Endometrial microvascular endothelial cells (primary cell): ENCODE measurements around the gene SH3BP5. TPM values are rescaled to one million over a fixed set of nuclear protein-coding genes. Genes with fewer than 3 reads are reported as not detected.

ENCODE experiments used
- total RNA-seq: library from RNA; depleted of rRNA; stranded (reverse); fragments of >200 nt; gene quantifications from one replicate; pipeline ENCODE4 v1.2.3, GENCODE V29; 2015; ENCODE audit errors: inconsistent ontology term

The SH3BP5 gene
- total RNA-seq, 1 donor from 2014 or later, result 93.6 TPM

Other genes with a start within 250 kb of the SH3BP5 start
- gene RBSN, start 233.4 kb downstream of the SH3BP5 start, total RNA-seq, result 22.7 TPM
- gene CAPN7, start 126.3 kb downstream of the SH3BP5 start, total RNA-seq, result 15.9 TPM
- gene METTL6, start 95.0 kb upstream of the SH3BP5 start, total RNA-seq, result 17.7 TPM
- 17.6 TPM for gene EAF1, start 95.0 kb upstream of the SH3BP5 start, total RNA-seq
- gene COLQ, start 189.1 kb upstream of the SH3BP5 start, total RNA-seq, result not detected